BJ (cell line): ENCODE results near the gene KCTD1. TPM values are rescaled to one million over a fixed set of nuclear protein-coding genes. Genes with fewer than 3 reads are reported as not detected.

Experiments
- CTCF ChIA-PET: fragments of 350-600 bp; formaldehyde crosslinking; extraction: SDS; loops from one replicate; lab custom pipeline; 2021; ENCODE audit warnings: antibody characterized with exemption, inconsistent platforms; lab: Yijun Ruan, JAX
- POLR2A ChIA-PET: fragments of 300-600 bp; sonication (Branson Sonifier 250); formaldehyde crosslinking; extraction: SDS; loops from one replicate; lab custom pipeline; 2021; ENCODE audit warnings: antibody characterized with exemption; lab: Charles Lee
- DNase-seq: peaks from one replicate; pipeline ENCODE4 v3.0.0-alpha.2; 2011; ENCODE audit warnings: low read depth
- H3K27me3 ChIP-seq: 2 replicates; pipeline ENCODE4 v1.6.0; 2011; ENCODE audit warnings: low read length; ENCODE audit not compliant: control insufficient read depth, insufficient read depth
- H3K36me3 ChIP-seq: 2 replicates; pipeline ENCODE4 v1.5.1; 2011; ENCODE audit warnings: low read length; ENCODE audit not compliant: control insufficient read depth, insufficient read depth
- H3K4me3 ChIP-seq: 2 replicates; pipeline ENCODE4 v1.5.1; 2011; ENCODE audit warnings: low read depth, mild to moderate bottlenecking, control low read depth, low read length
- CTCF ChIP-seq: IDR thresholded peaks from 2 replicates; pipeline ENCODE4 v1.5.1; 2011; ENCODE audit warnings: low read depth, mild to moderate bottlenecking, control low read depth, inconsistent platforms, low read length, moderate library complexity; ENCODE audit not compliant: insufficient read depth
- polyA plus RNA-seq: library from polyadenylated mRNA; depleted of rRNA; stranded (reverse); fragments of >200 nt; gene quantifications from 2 replicates; pipeline ENCODE4 v1.2.3, GENCODE V29; 2011

Gene KCTD1
- polyA plus RNA-seq, 1 experiment, result 9.6 TPM

GRCh38 chr18:26526966-26527234 is 21.5 kb downstream of the KCTD1 start:
- DNase-seq, result no peak
- ChIA-PET CTCF (interaction anchor here (1.2 to 1.5 kb wide), 3 partner anchors 10 to 14 kb away, joined by 3 to 5 read pairs (median 3); no protein-coding TSS in a partner anchor), POLR2A (interaction anchor here (0.7 kb wide), 1 partner anchor 15 kb away, joined by 23 read pairs; no protein-coding TSS in a partner anchor)

GRCh38 chr18:26526128-26526965 is 22.0 kb downstream of the KCTD1 start:
- H3K36me3 ChIP-seq, result no peaks in the 10 kb centered on the region
- ChIA-PET CTCF (interaction anchor here (1.2 to 1.5 kb wide), 2 partner anchors 9 to 12 kb away, joined by 3 to 5 read pairs; no protein-coding TSS in a partner anchor), POLR2A (interaction anchor here (0.7 kb wide), 1 partner anchor 14 kb away, joined by 23 read pairs; no protein-coding TSS in a partner anchor)
- no peak for DNase-seq
- no peak overlapping the region for H3K4me3 ChIP-seq
- no peak for TF ChIP-seq CTCF
- no peaks in the 10 kb centered on the region for H3K27me3 ChIP-seq

More at GRCh38 chr18:26526966-26527234, 21.5 kb downstream of the KCTD1 start:
- no peak for TF ChIP-seq CTCF
- no peak overlapping the region for H3K4me3 ChIP-seq
- no peaks in the 10 kb centered on the region for H3K36me3 ChIP-seq
- H3K27me3 ChIP-seq, result no peaks in the 10 kb centered on the region

- Histone ChIP-seq H3K4me3 (no peak overlapping the region), H3K27me3 (no peaks in the 10 kb centered on the region), H3K36me3 (no peaks in the 10 kb centered on the region)
- ChIA-PET POLR2A (no interaction called here), CTCF (no interaction called here)
- DNase-seq, result no peak
- no peak for TF ChIP-seq CTCF
Observed at GRCh38 chr18:26524504-26525351, 23.6 kb downstream of the KCTD1 start.

GRCh38 chr18:26524002-26524401 is 24.4 kb downstream of the KCTD1 start:
- ChIA-PET POLR2A (no interaction called here), CTCF (no interaction called here)
- TF ChIP-seq CTCF, result no peak
- no peaks in the 10 kb centered on the region for H3K27me3 ChIP-seq
- H3K36me3 ChIP-seq, result no peaks in the 10 kb centered on the region
- no peak for DNase-seq
- no peak overlapping the region for H3K4me3 ChIP-seq

GRCh38 chr18:26521617-26522016 is 26.7 kb downstream of the KCTD1 start:
- TF ChIP-seq CTCF, result no peak
- ChIA-PET POLR2A (no interaction called here), CTCF (interaction anchor here (0.9 to 1.2 kb wide), 2 partner anchors 26 to 138 kb away, joined by 3 read pairs; partner anchors contain the start of gene KCTD1)
- H3K4me3 ChIP-seq, result no peak overlapping the region
- DNase-seq, result no peak
- no peaks in the 10 kb centered on the region for H3K36me3 ChIP-seq
- H3K27me3 ChIP-seq, result no peaks in the 10 kb centered on the region
